RWPE1 (cell line): ENCODE measurements around the gene FAM98B.

Source experiments
- CTCF ChIA-PET: fragments of 350-600 bp; sonication (Branson Sonifier 250); formaldehyde crosslinking; extraction: SDS; loops from one replicate; lab custom pipeline; 2021; lab: Yijun Ruan, JAX
- POLR2A ChIA-PET: fragments of 400-600 bp; formaldehyde crosslinking; extraction: SDS; loops from one replicate; lab custom pipeline; 2020; ENCODE audit warnings: antibody characterized with exemption; ENCODE audit not compliant: low non-redundant PET; lab: Yijun Ruan, JAX
- DNase-seq: peaks from one replicate; pipeline ENCODE4 v3.0.0; 2012; ENCODE audit warnings: low spot score
- H3K27ac ChIP-seq: fragments of 450-650 bp; 2 replicates; pipeline ENCODE4 v1.5.1; 2017
- CTCF ChIP-seq: fragments of 450-650 bp; conservative IDR thresholded peaks from 2 replicates; pipeline ENCODE4 v1.5.1; 2017; ENCODE audit warnings: low read depth, mild to moderate bottlenecking

FAM98B gene

DNA sequence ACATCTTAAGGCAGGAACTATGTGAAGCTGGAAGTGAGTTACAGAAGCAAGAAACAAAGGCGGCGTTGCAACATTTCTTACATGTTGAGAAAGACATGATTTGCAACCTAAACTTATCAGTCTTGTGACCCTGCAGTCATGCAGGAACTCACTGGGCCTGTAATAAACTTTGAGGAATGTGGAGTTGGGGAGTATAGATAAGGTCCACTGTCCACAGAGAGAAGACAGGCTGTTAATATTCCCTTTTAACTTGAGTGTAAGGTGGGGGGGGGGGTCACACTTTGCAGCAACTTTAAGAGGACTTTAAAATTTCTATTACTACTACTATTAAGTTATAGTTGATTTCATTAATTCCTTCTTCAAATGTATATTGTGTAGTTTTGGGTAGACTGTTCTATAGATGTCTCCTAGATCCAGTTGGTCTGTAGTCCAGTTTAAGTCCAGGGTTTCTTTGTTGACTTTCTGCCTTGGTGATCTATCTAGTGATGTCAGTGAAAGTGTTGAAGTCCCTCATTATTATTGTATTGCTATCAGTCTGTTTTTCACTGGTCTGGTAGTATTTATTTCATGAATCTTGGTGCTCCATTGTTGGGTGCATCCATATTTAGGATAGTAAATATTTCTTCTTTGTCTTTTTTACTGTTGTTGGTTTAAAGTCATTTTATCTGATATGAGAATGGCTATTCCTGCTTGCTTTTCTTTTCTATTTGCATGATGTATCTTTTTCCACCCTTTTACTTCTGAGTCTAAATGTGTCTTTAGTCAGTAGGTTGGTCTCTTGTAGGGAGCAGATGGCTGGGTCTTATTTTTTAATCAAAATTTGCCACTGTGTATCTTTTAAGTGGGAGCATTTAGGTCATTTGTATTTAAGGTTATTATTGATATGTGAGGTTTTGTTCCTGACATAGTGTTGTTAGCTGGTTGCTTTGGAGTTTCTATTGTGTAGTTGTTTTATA lies 15.6 kb upstream of the FAM98B start:
- TF ChIP-seq CTCF: no peak
- POLR2A ChIA-PET: no interaction called here
- CTCF ChIA-PET: interaction anchor here (0.5 kb wide), 1 partner anchor 176 kb away, joined by 3 read pairs; no protein-coding TSS in a partner anchor

GRCh38 chr15:38440353-38441129 lies 13.4 kb upstream of the FAM98B start:
- DNase-seq: peak; percentile 57
- TF ChIP-seq CTCF: peak; percentile 98
- no peak overlapping the region for H3K27ac ChIP-seq
- ChIA-PET CTCF (interaction anchor here (0.5 to 2.3 kb wide), 13 partner anchors 14 to 461 kb away, joined by 3 to 12 read pairs (median 4); partner anchors contain the start of gene FAM98B), POLR2A (no interaction called here)

More for the DNA sequence above, 15.6 kb upstream of the FAM98B start:
- DNase-seq: no peak
- no peak overlapping the region for H3K27ac ChIP-seq

DNA sequence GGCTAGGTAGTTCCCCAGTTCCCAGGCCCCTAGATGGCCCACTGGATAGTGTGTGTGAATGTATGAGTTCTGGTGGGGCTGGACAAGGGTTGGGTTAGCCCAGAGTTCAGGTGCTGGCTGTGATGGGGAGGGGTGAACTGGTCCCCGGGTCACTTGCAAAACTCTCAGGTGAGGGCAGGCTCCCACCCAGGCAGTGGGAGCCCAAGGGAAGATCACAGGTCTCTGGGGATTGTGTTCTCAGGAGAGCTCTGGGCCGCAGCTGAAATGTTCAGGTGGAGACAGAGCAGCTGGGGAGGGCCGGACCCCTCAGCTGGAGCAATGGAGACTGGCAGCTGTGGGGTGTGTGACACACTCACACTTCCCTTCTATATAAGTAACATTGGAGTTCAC lies 12.8 kb upstream of the FAM98B start:
- no peak for DNase-seq
- CTCF ChIA-PET: interaction anchor here (0.6 to 2.3 kb wide), 5 partner anchors 13 to 250 kb away, joined by 3 to 12 read pairs (median 7); partner anchors contain the start of gene FAM98B
- POLR2A ChIA-PET: interaction anchor here (1.3 kb wide), 1 partner anchor 13 kb away, joined by 3 read pairs; the partner anchor contains the start of gene FAM98B
- TF ChIP-seq CTCF: no peak
- H3K27ac ChIP-seq: no peak overlapping the region

GRCh38 chr15:38454696-38455090 lies 766 bp downstream of the FAM98B start:
- POLR2A ChIA-PET: interaction anchor here (1.1 kb wide), 1 partner anchor 13 kb away, joined by 3 read pairs; no protein-coding TSS in a partner anchor
- peak; percentile 11 for DNase-seq
- TF ChIP-seq CTCF: no peak

GRCh38 chr15:38455092-38455491 lies 1.2 kb downstream of the FAM98B start:
- no peak for TF ChIP-seq CTCF
- DNase-seq: peak; percentile 20
- POLR2A ChIA-PET: no interaction called here

More at GRCh38 chr15:38454696-38455090, 766 bp downstream of the FAM98B start:
- H3K27ac ChIP-seq: peak overlapping the region; percentile 94
- CTCF ChIA-PET: interaction anchor here (0.9 to 2.4 kb wide), 3 partner anchors 13 to 1413 kb away, joined by 3 to 12 read pairs (median 5); no protein-coding TSS in a partner anchor

More at GRCh38 chr15:38455092-38455491, 1.2 kb downstream of the FAM98B start:
- CTCF ChIA-PET: interaction anchor here (0.7 to 1.6 kb wide), 3 partner anchors 14 to 1413 kb away, joined by 3 to 12 read pairs (median 3); no protein-coding TSS in a partner anchor
- H3K27ac ChIP-seq: no peak overlapping the region
